NCI-H2081 (cell line): Measurements from ENCODE around the gene JOSD2.
"Not testable (repeated sequence)": the region's sequence is repeated elsewhere in the genome, so short reads cannot be mapped to it uniquely, and the experiment has no call there.

ENCODE experiments used
- DNase-seq, 2 experiments: peaks; one replicate each; lab custom pipeline; 2025; lab: John Stamatoyannopoulos, UW

The JOSD2 gene

GRCh38 chr19:50475736-50476223 lies 35.2 kb downstream of the JOSD2 start:
- DNase-seq = no peak

DNA sequence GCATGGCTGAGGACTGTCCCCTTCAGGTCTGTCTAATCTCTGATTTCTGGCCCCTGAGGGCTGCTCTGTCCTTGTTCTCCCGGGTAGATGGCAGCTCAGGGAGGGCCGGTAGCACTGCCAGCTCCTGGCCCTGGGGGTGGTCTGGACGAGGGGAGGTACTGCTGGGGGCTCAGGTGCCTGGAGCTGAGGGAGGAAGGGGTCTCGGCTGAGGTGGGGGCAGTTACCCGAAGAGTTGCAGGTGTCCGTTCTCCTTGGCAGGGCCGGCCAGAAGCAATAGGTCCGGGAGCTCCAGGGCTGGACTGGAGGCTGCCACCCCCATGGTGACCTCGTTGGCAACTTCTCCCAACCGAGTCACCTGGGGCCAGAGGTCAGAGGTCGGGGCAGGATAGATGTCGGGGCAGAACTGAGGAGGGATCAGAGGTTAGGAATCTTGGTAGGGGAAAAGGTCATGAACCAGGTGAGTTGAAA lies 35.9 kb downstream of the JOSD2 start:
- no peak for DNase-seq

GRCh38 chr19:50473336-50473735 lies 37.7 kb downstream of the JOSD2 start:
- not testable (repeated sequence) for DNase-seq

DNA sequence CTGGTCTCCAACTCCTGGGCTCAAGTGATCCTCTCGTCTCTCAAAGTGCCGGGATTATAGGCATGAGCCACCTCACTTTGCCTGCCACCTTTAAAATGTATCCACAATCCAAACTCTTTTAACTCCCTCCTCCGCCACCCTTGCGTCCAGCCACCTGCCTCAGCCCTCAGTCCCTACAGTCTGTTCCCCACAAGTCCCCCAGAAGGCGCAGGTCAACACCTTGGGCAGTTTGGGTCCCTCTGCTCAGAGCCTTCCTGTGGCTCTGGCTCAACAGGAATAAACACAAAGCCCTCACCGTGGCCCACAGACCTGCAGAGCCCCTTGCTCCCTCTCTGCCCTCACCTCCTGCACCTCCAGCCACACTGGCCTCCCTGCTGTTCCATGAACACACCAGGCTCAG lies 42.2 kb downstream of the JOSD2 start:
- no peak for DNase-seq

DNA sequence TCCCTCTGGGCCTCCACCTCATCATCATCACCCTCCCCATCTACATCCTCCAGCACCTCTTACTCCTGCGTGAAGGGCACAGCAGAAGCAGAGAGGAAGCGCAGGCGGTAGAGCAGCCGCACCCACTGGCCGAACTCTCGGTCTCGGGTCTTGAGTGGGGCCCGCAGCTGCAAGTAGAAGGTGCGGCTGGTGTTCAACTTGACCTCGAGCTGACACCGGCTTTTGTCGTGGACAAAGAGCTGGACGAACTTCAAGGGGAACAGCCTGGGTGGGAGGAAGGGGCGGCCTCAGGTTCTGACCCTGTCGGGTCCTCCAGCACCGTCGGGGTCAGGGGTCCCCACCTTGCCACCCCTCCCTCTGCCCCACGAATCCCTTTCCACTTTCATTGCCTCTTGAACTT lies 43.4 kb downstream of the JOSD2 start:
- DNase-seq = no peak

- DNase-seq = no peak
These were observed 44.3 kb downstream of the JOSD2 start for GRCh38 chr19:50466706-50467039.

DNA sequence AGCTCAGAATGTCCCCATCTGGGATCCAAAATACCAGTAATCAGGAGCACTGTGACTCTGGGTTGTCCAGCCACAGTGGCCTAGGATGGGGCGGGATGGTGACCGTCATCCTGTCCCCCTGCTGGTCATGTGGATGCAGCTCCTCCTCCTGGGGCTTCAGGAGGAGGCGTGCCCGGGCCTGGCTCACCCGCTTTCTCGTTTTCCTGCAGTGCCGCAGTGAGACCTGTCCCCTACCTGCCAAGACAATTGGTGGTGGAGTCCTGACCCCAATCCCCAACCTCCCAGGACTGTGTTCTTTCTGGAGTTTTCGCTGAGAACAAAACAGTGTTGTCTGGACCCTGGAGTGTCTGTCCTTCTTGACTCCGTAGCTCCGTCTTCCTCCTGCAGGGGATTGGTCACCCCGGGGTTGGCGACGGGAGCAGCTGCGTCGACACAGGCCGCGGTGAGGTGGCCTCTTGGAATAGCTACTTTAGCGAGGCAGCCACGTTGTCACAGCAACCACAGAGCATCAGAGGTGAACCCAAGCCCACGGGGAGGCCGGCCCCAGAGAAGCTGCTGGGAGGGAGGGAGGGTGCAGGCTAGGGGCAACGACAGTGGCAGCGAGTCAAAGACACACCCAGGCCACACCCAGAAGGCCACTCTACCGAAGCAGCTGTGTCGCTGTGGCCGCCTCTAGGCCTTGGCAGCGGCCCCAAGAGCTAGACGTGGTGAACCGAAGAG lies 44.8 kb downstream of the JOSD2 start:
- no peak for DNase-seq

DNA sequence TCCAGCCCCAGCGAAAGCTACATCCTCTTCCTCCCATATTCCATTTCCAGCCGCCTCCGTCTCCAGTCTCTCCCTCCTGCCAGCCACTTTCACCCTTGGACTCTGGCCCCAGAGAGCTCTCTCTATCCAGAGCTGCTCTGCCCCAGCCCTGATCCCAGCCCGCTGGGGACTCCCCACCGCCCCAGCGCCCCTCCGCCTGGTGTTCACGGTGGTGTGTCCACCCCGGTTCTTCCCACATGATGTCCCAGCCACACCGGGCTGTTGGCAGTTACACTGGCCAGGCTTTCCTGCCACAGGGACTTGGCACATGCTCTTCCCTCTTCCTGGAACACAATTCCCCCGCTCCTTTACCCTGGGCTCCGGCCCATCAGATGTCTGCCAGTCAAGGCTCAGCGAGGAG lies 46.0 kb downstream of the JOSD2 start:
- DNase-seq = no peak

GRCh38 chr19:50464348-50464747 lies 46.6 kb downstream of the JOSD2 start:
- DNase-seq = no peak

DNA sequence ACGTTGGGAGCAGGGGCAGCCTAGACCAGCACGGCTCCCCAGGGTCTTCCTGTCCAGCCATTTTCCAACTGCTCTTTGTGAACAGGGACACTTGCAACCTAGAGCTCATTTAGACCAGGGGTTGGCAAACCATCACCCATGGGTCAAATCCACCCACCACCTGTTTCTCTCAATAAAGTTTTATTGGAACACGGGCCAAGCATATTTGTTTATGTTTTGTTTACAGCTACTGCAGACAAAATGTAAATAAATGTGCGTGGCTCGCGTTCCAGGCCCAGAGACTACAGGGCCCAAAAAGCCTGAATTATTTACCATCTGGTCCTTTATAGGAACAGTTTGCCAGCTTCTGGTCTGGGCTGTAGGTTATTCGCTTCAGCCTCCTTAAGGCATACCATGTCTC lies 48.0 kb downstream of the JOSD2 start:
- DNase-seq = no peak

- DNase-seq = peak; percentile 53 to 71
These were observed 49.7 kb downstream of the JOSD2 start for GRCh38 chr19:50461066-50461875.

- DNase-seq = no peak
These were observed 50.7 kb downstream of the JOSD2 start for GRCh38 chr19:50460161-50460765.

- no peak for DNase-seq
These were observed 51.4 kb downstream of the JOSD2 start for GRCh38 chr19:50459638-50460037.

GRCh38 chr19:50459067-50459456 lies 51.9 kb downstream of the JOSD2 start:
- DNase-seq = no peak

DNA sequence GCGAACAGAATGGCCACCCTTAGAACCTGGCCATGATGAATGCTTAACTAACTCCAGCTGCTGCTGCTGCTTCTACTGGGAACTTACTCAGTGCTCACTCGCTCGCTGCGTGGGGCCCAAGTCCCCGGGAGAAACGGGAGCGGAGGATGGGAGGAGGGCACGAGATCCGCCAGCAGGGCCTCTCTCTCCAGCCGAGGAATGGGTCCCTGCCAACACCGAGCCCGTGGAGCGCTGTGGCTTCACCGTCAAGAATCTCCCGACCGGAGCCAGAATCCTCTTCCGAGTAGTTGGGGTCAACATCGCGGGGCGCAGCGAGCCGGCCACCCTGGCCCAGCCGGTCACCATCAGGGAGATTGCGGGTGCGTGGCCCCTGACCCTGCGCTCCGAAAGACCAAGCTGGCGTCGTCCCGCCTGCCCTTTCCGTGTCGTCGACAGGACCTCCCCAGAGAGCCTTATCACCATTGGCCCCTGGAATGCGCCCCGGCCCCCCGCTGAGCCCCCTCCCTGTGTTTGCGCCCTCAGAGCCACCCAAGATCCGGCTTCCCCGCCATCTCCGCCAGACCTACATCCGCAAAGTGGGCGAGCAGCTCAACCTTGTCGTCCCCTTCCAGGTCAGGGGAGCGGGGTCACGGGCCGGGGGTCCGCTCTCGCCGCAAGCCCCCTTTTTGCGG lies 52.5 kb downstream of the JOSD2 start:
- no peak for DNase-seq

DNA sequence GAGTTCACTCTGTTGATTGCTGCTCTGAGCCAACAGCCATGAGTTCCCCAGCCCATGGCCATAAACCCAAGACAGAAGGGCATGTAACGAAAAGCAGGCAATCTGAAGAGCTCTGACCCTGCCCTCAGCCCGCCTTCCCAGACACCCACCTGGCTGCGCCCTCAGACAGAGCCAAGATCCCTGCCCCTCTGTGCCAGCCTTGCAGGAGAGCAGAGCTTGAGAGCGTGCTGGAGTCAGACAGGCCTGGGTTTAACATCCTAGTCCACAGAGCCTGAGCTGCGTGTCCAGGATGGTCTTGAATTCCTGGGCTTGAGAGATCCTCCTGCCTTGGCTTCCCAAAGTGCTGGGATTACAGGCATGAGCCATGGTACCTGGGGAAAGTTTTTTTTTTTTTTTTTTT lies 53.7 kb downstream of the JOSD2 start:
- no peak for DNase-seq
